Measurements from ENCODE around the gene SLC27A1.

SLC27A1 gene

DNA sequence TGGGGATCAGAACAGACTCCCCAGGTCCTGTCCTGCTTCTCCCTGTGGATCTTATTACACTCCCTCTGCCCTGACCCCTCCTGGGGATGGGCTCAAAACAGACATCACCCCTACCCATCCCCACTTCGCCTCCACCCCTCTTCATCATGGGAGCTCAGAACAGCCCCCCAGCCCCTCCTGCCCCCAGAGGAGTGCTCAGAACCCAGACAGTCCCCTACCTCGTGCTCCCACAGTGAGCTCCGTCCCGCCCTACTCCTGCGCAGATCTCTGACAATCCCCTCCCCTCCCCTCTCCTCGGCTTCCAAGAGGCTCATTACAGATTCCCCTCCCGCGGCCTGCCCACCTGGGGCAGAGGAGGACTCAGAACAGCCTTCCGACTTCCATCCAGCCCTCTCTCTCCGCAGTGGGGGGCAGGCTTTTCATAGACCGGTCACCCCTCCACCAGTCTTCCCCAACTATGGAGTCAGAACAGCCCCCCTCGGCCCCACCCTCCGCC is 15.7 kb upstream of the SLC27A1 start:
- Histone ChIP-seq H3K27me3 (replicated peaks; ENCODE audit: control insufficient read depth, insufficient read depth, low read length) (no peaks in the 10 kb centered on the region), H3K36me3 (ENCODE audit: control insufficient read depth, insufficient read depth, low read length) (no peaks in the 10 kb centered on the region), H3K4me3 (replicated peaks; ENCODE audit: low read depth, low read length) (no peak overlapping the region)
- TF ChIP-seq, protein P1, sequence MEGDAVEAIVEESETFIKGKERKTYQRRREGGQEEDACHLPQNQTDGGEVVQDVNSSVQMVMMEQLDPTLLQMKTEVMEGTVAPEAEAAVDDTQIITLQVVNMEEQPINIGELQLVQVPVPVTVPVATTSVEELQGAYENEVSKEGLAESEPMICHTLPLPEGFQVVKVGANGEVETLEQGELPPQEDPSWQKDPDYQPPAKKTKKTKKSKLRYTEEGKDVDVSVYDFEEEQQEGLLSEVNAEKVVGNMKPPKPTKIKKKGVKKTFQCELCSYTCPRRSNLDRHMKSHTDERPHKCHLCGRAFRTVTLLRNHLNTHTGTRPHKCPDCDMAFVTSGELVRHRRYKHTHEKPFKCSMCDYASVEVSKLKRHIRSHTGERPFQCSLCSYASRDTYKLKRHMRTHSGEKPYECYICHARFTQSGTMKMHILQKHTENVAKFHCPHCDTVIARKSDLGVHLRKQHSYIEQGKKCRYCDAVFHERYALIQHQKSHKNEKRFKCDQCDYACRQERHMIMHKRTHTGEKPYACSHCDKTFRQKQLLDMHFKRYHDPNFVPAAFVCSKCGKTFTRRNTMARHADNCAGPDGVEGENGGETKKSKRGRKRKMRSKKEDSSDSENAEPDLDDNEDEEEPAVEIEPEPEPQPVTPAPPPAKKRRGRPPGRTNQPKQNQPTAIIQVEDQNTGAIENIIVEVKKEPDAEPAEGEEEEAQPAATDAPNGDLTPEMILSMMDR (IDR thresholded peaks at IDR 0.05; ENCODE audit: insufficient read depth, low read length, poor library complexity, severe bottlenecking), result no peak
- no peak for DNase-seq (ENCODE audit: extremely low read depth, insufficient read length)

DNA sequence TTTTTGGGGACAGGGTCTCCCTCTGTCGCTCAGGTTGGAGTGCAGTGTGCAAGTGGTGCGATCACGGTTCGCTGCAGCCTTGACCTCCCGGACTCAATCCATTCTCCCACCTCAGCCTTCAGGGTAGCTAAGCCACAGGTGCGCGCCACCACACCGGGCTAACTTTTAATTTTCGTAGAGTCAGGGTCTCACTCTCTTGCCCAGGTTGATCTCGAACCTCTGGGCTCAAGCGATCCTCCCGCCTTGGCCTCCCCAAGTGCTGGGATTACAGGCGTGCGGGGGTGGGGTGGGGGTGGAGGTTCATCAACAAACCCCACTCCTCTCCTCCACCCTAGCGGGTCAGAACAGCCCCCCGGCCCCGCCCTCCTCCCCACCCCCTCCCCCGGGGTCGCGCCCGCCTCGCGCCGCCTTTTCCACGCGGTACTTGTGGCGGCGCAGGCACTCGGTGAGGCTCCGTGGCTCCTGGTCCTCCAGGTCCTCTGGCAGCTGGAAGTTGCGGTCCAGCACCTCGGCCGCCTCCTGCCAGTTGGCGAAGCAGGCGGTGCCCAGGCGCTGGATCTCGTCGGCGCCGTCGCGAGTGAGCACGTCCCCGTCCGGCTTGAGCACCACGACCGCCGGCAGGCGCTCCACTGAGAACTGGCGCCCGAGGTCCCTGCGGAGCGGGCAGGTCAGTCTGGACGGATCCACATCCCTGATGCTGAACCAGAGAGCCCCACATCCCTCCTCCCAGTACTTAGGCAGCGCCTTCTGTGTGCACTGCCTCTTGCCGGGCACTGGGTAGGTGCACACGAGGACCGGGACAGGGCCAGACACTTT is 14.8 kb upstream of the SLC27A1 start:
- no peaks in the 10 kb centered on the region for H3K36me3 ChIP-seq (ENCODE audit: control insufficient read depth, insufficient read depth, low read length)
- no peak overlapping the region for H3K4me3 ChIP-seq (replicated peaks; ENCODE audit: low read depth, low read length)
- TF ChIP-seq, protein P1 (IDR thresholded peaks at IDR 0.05; ENCODE audit: insufficient read depth, low read length, poor library complexity, severe bottlenecking), result no peak
- H3K27me3 ChIP-seq (replicated peaks; ENCODE audit: control insufficient read depth, insufficient read depth, low read length), result no peaks in the 10 kb centered on the region
- no peak for DNase-seq (ENCODE audit: extremely low read depth, insufficient read length)

GRCh38 chr19:17456127-17456526 is 14.2 kb upstream of the SLC27A1 start:
- TF ChIP-seq, protein P1 (IDR thresholded peaks at IDR 0.05; ENCODE audit: insufficient read depth, low read length, poor library complexity, severe bottlenecking), result no peak
- no peak overlapping the region for H3K4me3 ChIP-seq (replicated peaks; ENCODE audit: low read depth, low read length)
- no peaks in the 10 kb centered on the region for H3K27me3 ChIP-seq (replicated peaks; ENCODE audit: control insufficient read depth, insufficient read depth, low read length)
- H3K36me3 ChIP-seq (ENCODE audit: control insufficient read depth, insufficient read depth, low read length), result no peaks in the 10 kb centered on the region
- DNase-seq (ENCODE audit: extremely low read depth, insufficient read length), result no peak

- H3K4me3 ChIP-seq (replicated peaks; ENCODE audit: low read depth, low read length), result no peak overlapping the region
- TF ChIP-seq, protein P1 (IDR thresholded peaks at IDR 0.05; ENCODE audit: insufficient read depth, low read length, poor library complexity, severe bottlenecking), result no peak
- DNase-seq (ENCODE audit: extremely low read depth, insufficient read length), result no peak
- no peaks in the 10 kb centered on the region for H3K27me3 ChIP-seq (replicated peaks; ENCODE audit: control insufficient read depth, insufficient read depth, low read length)
- H3K36me3 ChIP-seq (ENCODE audit: control insufficient read depth, insufficient read depth, low read length), result no peaks in the 10 kb centered on the region
These were observed 12.7 kb upstream of the SLC27A1 start for GRCh38 chr19:17457616-17458015.

GRCh38 chr19:17458970-17459369 is 11.4 kb upstream of the SLC27A1 start:
- no peak for DNase-seq (ENCODE audit: extremely low read depth, insufficient read length)
- TF ChIP-seq, protein P1 (IDR thresholded peaks at IDR 0.05; ENCODE audit: insufficient read depth, low read length, poor library complexity, severe bottlenecking), result no peak
- no peak overlapping the region for H3K4me3 ChIP-seq (replicated peaks; ENCODE audit: low read depth, low read length)
- H3K36me3 ChIP-seq (ENCODE audit: control insufficient read depth, insufficient read depth, low read length), result no peaks in the 10 kb centered on the region
- H3K27me3 ChIP-seq (replicated peaks; ENCODE audit: control insufficient read depth, insufficient read depth, low read length), result no peaks in the 10 kb centered on the region
